ENCODE measurements around the gene CEP152.

The CEP152 gene

DNA sequence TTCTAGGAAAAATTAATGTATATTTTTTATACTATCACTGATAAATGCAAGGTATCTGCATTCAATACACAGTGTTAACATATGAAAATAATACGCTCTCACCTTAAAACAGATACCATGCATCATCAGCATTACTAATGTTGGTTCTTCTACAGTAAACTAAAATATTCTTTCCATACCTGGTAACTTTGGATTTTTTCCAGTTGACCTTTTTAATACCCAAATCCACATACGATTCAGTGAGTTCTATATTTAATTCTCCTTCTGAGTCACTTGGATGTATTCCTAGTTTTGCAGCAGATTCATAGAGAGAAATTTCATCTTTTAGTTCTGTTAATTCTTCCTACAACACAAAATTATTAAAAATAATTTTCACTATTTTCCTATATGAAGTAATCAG is 29.9 kb downstream of the CEP152 start:
- no CpG with 5 or more reads among the region's 2 CpGs for WGBS (ENCODE audit: extremely low coverage, insufficient coverage, insufficient read length)
- Histone ChIP-seq H2BK5ac (ENCODE audit: low read depth, low read length, poor library complexity) (no peak overlapping the region), H3K4me2 (ENCODE audit: low read length) (no peak overlapping the region), H3K23ac (ENCODE audit: low read length) (no peak overlapping the region), H2AK5ac (ENCODE audit: low read length) (no peak overlapping the region), H3K36me3 (ENCODE audit: control insufficient read depth in 1 of 2, insufficient read depth in 2 of 2, low read length in 2 of 2) (peaks cover 0 to 6% of the 10 kb centered on the region in 2 experiments), H3K14ac (ENCODE audit: low read length) (no peak overlapping the region), H3K9ac (ENCODE audit: low read length) (no peak overlapping the region), H3K27ac (ENCODE audit: low read depth, low read length) (no peak overlapping the region), H4K91ac (ENCODE audit: low read depth, low read length) (no peak overlapping the region), H4K8ac (ENCODE audit: low read depth, low read length) (no peak overlapping the region), H3K4me1 (ENCODE audit: control insufficient read depth in 1 of 2, insufficient read depth in 2 of 2, low read length in 2 of 2) (no peaks in the 10 kb centered on the region), H3K79me1 (ENCODE audit: low read length) (no peaks in the 10 kb centered on the region), H3K79me2 (ENCODE audit: control insufficient read depth, insufficient read depth, low read length, poor library complexity) (no peaks in the 10 kb centered on the region), H3K9me3 (ENCODE audit: insufficient read depth, low read depth, low read length) (no peaks in the 10 kb centered on the region), H3K4ac (ENCODE audit: low read depth, low read length) (no peak overlapping the region), H2BK12ac (ENCODE audit: low read length) (no peak overlapping the region), H3K27me3 (ENCODE audit: insufficient read depth, low read length) (no peaks in the 10 kb centered on the region), H3K4me3 (ENCODE audit: low read depth, low read length) (no peak overlapping the region), H2BK120ac (ENCODE audit: insufficient read depth, low read length, poor library complexity) (no peak overlapping the region), H4K12ac (ENCODE audit: low read depth, low read length) (no peak overlapping the region), H2AFZ (ENCODE audit: insufficient read depth, low read length, poor library complexity) (no peak overlapping the region), H3K18ac (ENCODE audit: low read length) (no peak overlapping the region)
- no peak for DNase-seq

DNA sequence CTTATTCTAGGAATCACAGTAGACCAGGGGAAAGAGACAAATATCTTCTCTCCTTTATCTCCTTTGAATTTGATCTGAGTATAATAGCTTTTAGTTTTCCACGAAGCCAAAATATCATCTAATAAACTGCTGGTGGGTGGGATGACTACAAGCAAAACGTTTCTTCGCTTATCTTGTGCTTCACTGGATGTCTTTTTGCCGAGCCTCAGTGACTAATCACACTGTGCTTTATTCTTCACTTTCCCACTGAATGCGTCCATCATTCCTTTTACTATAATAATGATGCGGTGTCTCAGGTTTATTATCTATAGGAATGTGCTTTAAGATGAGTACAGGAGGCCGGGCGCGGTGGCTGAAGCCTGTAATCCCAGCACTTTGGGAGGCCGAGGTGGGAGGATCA is 32.5 kb downstream of the CEP152 start:
- H3K9ac ChIP-seq (ENCODE audit: low read length) = no peak overlapping the region
- H3K79me2 ChIP-seq (ENCODE audit: control insufficient read depth, insufficient read depth, low read length, poor library complexity) = no peaks in the 10 kb centered on the region
- H3K9me3 ChIP-seq (ENCODE audit: insufficient read depth, low read depth, low read length) = no peaks in the 10 kb centered on the region

DNA sequence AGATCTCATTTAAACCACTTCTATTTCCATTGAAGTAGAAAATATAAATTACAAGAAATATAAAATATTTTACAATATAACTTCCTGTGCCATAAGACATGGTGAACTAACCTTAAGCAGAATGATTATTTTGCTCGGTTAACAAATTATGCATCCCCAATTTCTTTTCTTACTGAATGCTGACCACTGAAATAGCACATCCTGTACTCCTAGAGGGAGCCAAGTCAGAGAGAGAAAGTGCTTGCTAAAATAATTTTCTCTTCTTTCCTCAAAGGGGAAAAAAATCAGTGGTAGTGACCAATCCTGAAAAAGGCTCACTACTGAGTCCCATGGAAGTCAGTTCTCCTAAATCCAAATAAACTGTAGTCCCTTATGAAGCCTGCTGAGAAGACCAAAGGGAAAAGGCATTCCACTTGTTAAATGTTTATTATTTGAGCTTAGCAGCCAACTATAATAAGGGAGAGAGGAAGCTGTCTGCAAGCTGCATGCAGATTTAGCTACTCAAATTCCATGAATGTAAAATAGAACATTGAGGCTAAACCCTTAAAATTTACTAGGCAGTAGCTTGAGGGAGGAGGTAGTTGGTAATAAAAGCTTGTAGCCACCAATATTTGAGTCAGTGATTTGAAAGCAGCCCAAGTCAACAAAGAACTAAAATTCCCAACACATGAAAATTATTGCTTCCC is 33.1 kb downstream of the CEP152 start:
- no peak overlapping the region for H2AFZ ChIP-seq (ENCODE audit: insufficient read depth, low read length, poor library complexity)
- H2BK120ac ChIP-seq (ENCODE audit: insufficient read depth, low read length, poor library complexity) = no peak overlapping the region
- H2BK5ac ChIP-seq (ENCODE audit: low read depth, low read length, poor library complexity) = no peak overlapping the region
- H3K18ac ChIP-seq (ENCODE audit: low read length) = no peak overlapping the region
- no peak overlapping the region for H4K8ac ChIP-seq (ENCODE audit: low read depth, low read length)
- no peak overlapping the region for H3K27ac ChIP-seq (ENCODE audit: low read depth, low read length)
- no peaks in the 10 kb centered on the region for H3K27me3 ChIP-seq (ENCODE audit: insufficient read depth, low read length)
- no peak overlapping the region for H3K9ac ChIP-seq (ENCODE audit: low read length)
- DNase-seq = no peak
- no peaks in the 10 kb centered on the region for H3K79me2 ChIP-seq (ENCODE audit: control insufficient read depth, insufficient read depth, low read length, poor library complexity)
- H3K4me1 ChIP-seq (ENCODE audit: control insufficient read depth in 1 of 2, insufficient read depth in 2 of 2, low read length in 2 of 2) = no peaks in the 10 kb centered on the region
- no peak overlapping the region for H3K23ac ChIP-seq (ENCODE audit: low read length)
- no peak overlapping the region for H3K4me3 ChIP-seq (ENCODE audit: low read depth, low read length)
- no peak overlapping the region for H3K4me2 ChIP-seq (ENCODE audit: low read length)
- no peak overlapping the region for H2BK12ac ChIP-seq (ENCODE audit: low read length)
- no CpG with 5 or more reads among the region's 1 CpG for WGBS (ENCODE audit: extremely low coverage, insufficient coverage, insufficient read length)
- H3K79me1 ChIP-seq (ENCODE audit: low read length) = no peaks in the 10 kb centered on the region
- no peak overlapping the region for H3K14ac ChIP-seq (ENCODE audit: low read length)
- H3K4ac ChIP-seq (ENCODE audit: low read depth, low read length) = no peak overlapping the region
- no peak overlapping the region for H4K12ac ChIP-seq (ENCODE audit: low read depth, low read length)
- H2AK5ac ChIP-seq (ENCODE audit: low read length) = no peak overlapping the region
- H4K91ac ChIP-seq (ENCODE audit: low read depth, low read length) = no peak overlapping the region
- H3K36me3 ChIP-seq (ENCODE audit: control insufficient read depth in 1 of 2, insufficient read depth in 2 of 2, low read length in 2 of 2) = peaks cover 0 to 6% of the 10 kb centered on the region in 2 experiments
- H3K9me3 ChIP-seq (ENCODE audit: insufficient read depth, low read depth, low read length) = no peaks in the 10 kb centered on the region

More for the DNA sequence above, 32.5 kb downstream of the CEP152 start:
- no peaks in the 10 kb centered on the region for H3K4me1 ChIP-seq (ENCODE audit: control insufficient read depth in 1 of 2, insufficient read depth in 2 of 2, low read length in 2 of 2)
- no peak overlapping the region for H2BK120ac ChIP-seq (ENCODE audit: insufficient read depth, low read length, poor library complexity)
- H2BK5ac ChIP-seq (ENCODE audit: low read depth, low read length, poor library complexity) = no peak overlapping the region
- no peak overlapping the region for H4K12ac ChIP-seq (ENCODE audit: low read depth, low read length)
- H3K4ac ChIP-seq (ENCODE audit: low read depth, low read length) = no peak overlapping the region
- H3K14ac ChIP-seq (ENCODE audit: low read length) = no peak overlapping the region
- no peak overlapping the region for H3K18ac ChIP-seq (ENCODE audit: low read length)
- no peaks in the 10 kb centered on the region for H3K79me1 ChIP-seq (ENCODE audit: low read length)
- WGBS (ENCODE audit: extremely low coverage, insufficient coverage, insufficient read length) = no CpG with 5 or more reads among the region's 10 CpGs
- peaks cover 0 to 6% of the 10 kb centered on the region in 2 experiments for H3K36me3 ChIP-seq (ENCODE audit: control insufficient read depth in 1 of 2, insufficient read depth in 2 of 2, low read length in 2 of 2)
- no peak overlapping the region for H3K4me2 ChIP-seq (ENCODE audit: low read length)
- no peak overlapping the region for H3K23ac ChIP-seq (ENCODE audit: low read length)
- no peak overlapping the region for H2AFZ ChIP-seq (ENCODE audit: insufficient read depth, low read length, poor library complexity)
- no peak for DNase-seq
- H3K27me3 ChIP-seq (ENCODE audit: insufficient read depth, low read length) = no peaks in the 10 kb centered on the region
- H2AK5ac ChIP-seq (ENCODE audit: low read length) = no peak overlapping the region
- no peak overlapping the region for H3K4me3 ChIP-seq (ENCODE audit: low read depth, low read length)
- no peak overlapping the region for H2BK12ac ChIP-seq (ENCODE audit: low read length)
- H3K27ac ChIP-seq (ENCODE audit: low read depth, low read length) = no peak overlapping the region
- no peak overlapping the region for H4K91ac ChIP-seq (ENCODE audit: low read depth, low read length)
- no peak overlapping the region for H4K8ac ChIP-seq (ENCODE audit: low read depth, low read length)

DNA sequence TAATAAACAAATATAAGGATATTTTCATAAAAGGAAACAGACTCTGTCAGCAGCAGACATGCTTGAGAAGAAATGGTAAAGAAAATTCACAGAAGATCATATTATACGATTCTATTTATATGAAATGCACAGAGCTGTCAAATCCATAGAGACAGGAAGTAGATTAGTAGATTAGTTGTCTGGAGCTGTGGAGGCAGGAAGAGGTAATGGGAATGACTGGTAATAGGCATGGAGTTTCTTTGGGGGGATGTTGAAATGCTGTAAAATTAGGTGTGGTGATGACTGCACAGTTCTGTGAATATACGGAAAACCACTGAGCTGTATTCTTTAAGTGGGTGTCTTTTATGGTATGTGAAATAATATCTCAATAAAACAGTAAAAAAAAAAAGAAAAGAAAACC is 35.3 kb downstream of the CEP152 start:
- H3K23ac ChIP-seq (ENCODE audit: low read length) = no peak overlapping the region
- H3K79me1 ChIP-seq (ENCODE audit: low read length) = no peaks in the 10 kb centered on the region
- no peak overlapping the region for H2BK120ac ChIP-seq (ENCODE audit: insufficient read depth, low read length, poor library complexity)
- H3K4me3 ChIP-seq (ENCODE audit: low read depth, low read length) = no peak overlapping the region
- no CpG with 5 or more reads among the region's 2 CpGs for WGBS (ENCODE audit: extremely low coverage, insufficient coverage, insufficient read length)
- no peaks in the 10 kb centered on the region for H3K79me2 ChIP-seq (ENCODE audit: control insufficient read depth, insufficient read depth, low read length, poor library complexity)
- no peaks in the 10 kb centered on the region for H3K27me3 ChIP-seq (ENCODE audit: insufficient read depth, low read length)
- no peak overlapping the region for H3K4me2 ChIP-seq (ENCODE audit: low read length)
- H2BK12ac ChIP-seq (ENCODE audit: low read length) = no peak overlapping the region
- H3K18ac ChIP-seq (ENCODE audit: low read length) = no peak overlapping the region
- H2AFZ ChIP-seq (ENCODE audit: insufficient read depth, low read length, poor library complexity) = no peak overlapping the region
- peaks cover 2% of the 10 kb centered on the region in 2 experiments for H3K36me3 ChIP-seq (ENCODE audit: control insufficient read depth in 1 of 2, insufficient read depth in 2 of 2, low read length in 2 of 2)
- DNase-seq = no peak
- no peak overlapping the region for H3K4ac ChIP-seq (ENCODE audit: low read depth, low read length)
- H3K14ac ChIP-seq (ENCODE audit: low read length) = no peak overlapping the region
- H3K4me1 ChIP-seq (ENCODE audit: control insufficient read depth in 1 of 2, insufficient read depth in 2 of 2, low read length in 2 of 2) = no peaks in the 10 kb centered on the region
- no peak overlapping the region for H3K9ac ChIP-seq (ENCODE audit: low read length)
- H2AK5ac ChIP-seq (ENCODE audit: low read length) = no peak overlapping the region
- no peak overlapping the region for H2BK5ac ChIP-seq (ENCODE audit: low read depth, low read length, poor library complexity)
- no peak overlapping the region for H4K91ac ChIP-seq (ENCODE audit: low read depth, low read length)
- no peak overlapping the region for H4K12ac ChIP-seq (ENCODE audit: low read depth, low read length)
- H3K27ac ChIP-seq (ENCODE audit: low read depth, low read length) = no peak overlapping the region
- no peaks in the 10 kb centered on the region for H3K9me3 ChIP-seq (ENCODE audit: insufficient read depth, low read depth, low read length)
- H4K8ac ChIP-seq (ENCODE audit: low read depth, low read length) = no peak overlapping the region

Measured in trophoblast cell (in vitro differentiated cells and primary cell).